CD4-positive, alpha-beta T cell (primary cell): Measurements from ENCODE around the gene TIPRL. TPM values are rescaled to one million over a fixed set of nuclear protein-coding genes. Genes with fewer than 3 reads are reported as not detected.

Experiments used
- ATAC-seq: fragments of 200-7000 bp; cut with Tn5 transposase; one replicate; pipeline ENCODE4 v1.10.0; 2022; ENCODE audit warnings: mild to moderate bottlenecking; ENCODE audit not compliant: poor library complexity
- CTCF ChIA-PET: fragments of 350-600 bp; sonication (Branson Sonifier 250); formaldehyde crosslinking; loops from one replicate; lab custom pipeline; 2021; ENCODE audit warnings: antibody characterized with exemption, inconsistent platforms; lab: Charles Lee
- POLR2A ChIA-PET: fragments of 350-600 bp; sonication (Branson Sonifier 250); formaldehyde crosslinking; loops from one replicate; lab custom pipeline; 2021; ENCODE audit warnings: antibody characterized with exemption, inconsistent platforms; lab: Charles Lee
- DNase-seq, 14 experiments: peaks; one replicate each; pipeline ENCODE4 v3.0.0-alpha.2; 2013 to 2020; ENCODE audit warnings: mixed read lengths in 2 of 14
- H3K27ac ChIP-seq, 2 donors: one replicate each; pipeline versions ENCODE4 v1.5.1 to v1.7.0; 2013; ENCODE audit warnings: low read length in 2 of 2, low read depth in 1 of 2, mild to moderate bottlenecking in 1 of 2
- H3K27me3 ChIP-seq, 2 experiments: 1 replicate in 1 of 2; 2 replicates in 1 of 2; pipeline versions ENCODE4 v1.6.1 to v1.7.0; 2013; ENCODE audit warnings: low read length in 2 of 2, control low read depth in 1 of 2, mild to moderate bottlenecking in 1 of 2, moderate library complexity in 1 of 2; ENCODE audit not compliant: insufficient read depth in 2 of 2, control insufficient read depth in 1 of 2
- H3K36me3 ChIP-seq: one replicate; pipeline ENCODE4 v1.6.1; 2013; ENCODE audit warnings: low read length, control low read depth; ENCODE audit not compliant: insufficient read depth
- H3K4me1 ChIP-seq: one replicate; pipeline ENCODE4 v1.6.1; 2013; ENCODE audit warnings: low read length, control low read depth; ENCODE audit not compliant: insufficient read depth
- H3K4me3 ChIP-seq: one replicate; pipeline ENCODE4 v1.5.1; 2013; ENCODE audit warnings: mild to moderate bottlenecking, low read length, moderate library complexity
- H3K9me3 ChIP-seq, 2 experiments: 1 replicate in 1 of 2; 2 replicates in 1 of 2; pipeline versions ENCODE4 v1.6.1 to v1.7.0; 2013; ENCODE audit warnings: low read length in 2 of 2, mild to moderate bottlenecking in 2 of 2, control low read depth in 1 of 2, moderate library complexity in 1 of 2; ENCODE audit not compliant: control insufficient read depth in 1 of 2, insufficient read depth in 1 of 2
- H3K27ac Mint-ChIP-seq: one replicate; pipeline ENCODE4 v1.8.0; 2020; ENCODE audit warnings: mixed read lengths
- H3K27me3 Mint-ChIP-seq: one replicate; pipeline ENCODE4 v1.8.0; 2021; ENCODE audit warnings: mixed read lengths
- H3K36me3 Mint-ChIP-seq: one replicate; pipeline ENCODE4 v1.8.0; 2021; ENCODE audit warnings: low read depth, mixed read lengths
- H3K4me1 Mint-ChIP-seq: one replicate; pipeline ENCODE4 v1.8.0; 2021; ENCODE audit warnings: low read depth, mixed read lengths
- H3K4me3 Mint-ChIP-seq: one replicate; pipeline ENCODE4 v1.8.0; 2020; ENCODE audit warnings: mild to moderate bottlenecking, mixed read lengths
- H3K9me3 Mint-ChIP-seq: one replicate; pipeline ENCODE4 v1.8.0; 2020; ENCODE audit warnings: mixed read lengths
- CTCF ChIP-seq: fragments of 200-600 bp; IDR thresholded peaks from one replicate; pipeline ENCODE4 v1.8.0; 2022; ENCODE audit warnings: antibody characterized with exemption, mild to moderate bottlenecking
- intact Hi-C, 2 experiments: fragments of 100-400 bp; cut with DNase I in 1 of 2; cut with micrococcal nuclease in 1 of 2; formaldehyde crosslinking; loops; one replicate each; pipeline versions ENCODE4 v1.15.1 to v1.9.0; 2023 to 2025; cut with DNase I, micrococcal nuclease
- total RNA-seq, 174 experiments: library from RNA in 2 of 174; stranded (reverse) in 2 of 174; gene quantifications; one replicate each; pipeline ENCODE4 v1.2.3 and lab custom pipeline; 2021 to 2026

The TIPRL gene
- total RNA-seq, 2 experiments from 2014 or later = 15.8 to 16.4 TPM

GRCh38 chr1:168246506-168246905, 67.7 kb downstream of the TIPRL start:
- no peak for ATAC-seq
- Mint-ChIP-seq H3K36me3 (peaks cover 99% of the 10 kb centered on the region), H3K9me3 (no peaks in the 10 kb centered on the region), H3K27me3 (no peaks in the 10 kb centered on the region), H3K4me3 (no peak overlapping the region), H3K4me1 (peaks cover 51% of the 10 kb centered on the region), H3K27ac (no peak overlapping the region)
- Histone ChIP-seq H3K27me3 (no peaks in the 10 kb centered on the region), H3K4me3 (no peak overlapping the region), H3K4me1 (peaks cover 11% of the 10 kb centered on the region), H3K9me3 (no peaks in the 10 kb centered on the region), H3K36me3 (peaks cover 66% of the 10 kb centered on the region), H3K27ac (no peak overlapping the region)
- DNase-seq = no peak
- no peak for TF ChIP-seq CTCF
- intact Hi-C loops = no loop called here
- ChIA-PET CTCF (no interaction called here), POLR2A (no interaction called here)

Other genes starting within 250 kb of the TIPRL start
- gene DCAF6, start 242.3 kb upstream of the TIPRL start, total RNA-seq = 10 to 100 TPM; 13.3 to 13.6 TPM
- gene MPC2, start 241.9 kb upstream of the TIPRL start, total RNA-seq = 10 to 100 TPM; 54.4 to 54.8 TPM
- not detected for gene GPR161, start 42.0 kb upstream of the TIPRL start, total RNA-seq
- gene SFT2D2, start 47.0 kb downstream of the TIPRL start, total RNA-seq = 10 to 100 TPM; 47.0 to 51.7 TPM
- 1 to 10 TPM; 1.6 to 1.8 TPM for gene TBX19, start 101.9 kb downstream of the TIPRL start, total RNA-seq